ENCODE measurements around the gene TPX2. TPM values are rescaled to one million over a fixed set of nuclear protein-coding genes. Genes with fewer than 3 reads are reported as not detected.

The TPX2 gene
- total RNA-seq, 5 donors from 2014 or later (not counting 1 experiment from before 2014, with no cell fraction given): 0.99 to 3.0 (median 1.4) TPM

- no peak overlapping the region for H3K4me3 Mint-ChIP-seq
- H3K27me3 ChIP-seq (replicated peaks in 1 of 2; ENCODE audit: control insufficient read depth in 2 of 2, extremely low read depth in 1 of 2, insufficient read depth in 2 of 2, low read length in 1 of 2): peaks cover 0 to 9% of the 10 kb centered on the region in 2 experiments
- ChIA-PET POLR2A (no interaction called here), CTCF (interaction anchor here in 1 of 2 donors (0.6 kb wide), 1 partner anchor 245 kb away, joined by 4 read pairs; no protein-coding TSS in a partner anchor)
- H3K9me3 Mint-ChIP-seq: no peaks in the 10 kb centered on the region
- WGBS (ENCODE audit: insufficient coverage): 83% methylated on average over 2 of the region's 12 CpGs
- ATAC-seq (replicated peaks in 1 of 4): no peak
- no peak for DNase-seq
- no peaks in the 10 kb centered on the region for H3K36me3 Mint-ChIP-seq
- H3K27ac ChIP-seq (ENCODE audit: low read length): no peak overlapping the region
- no peak overlapping the region for H3K4me3 ChIP-seq (ENCODE audit: control insufficient read depth in 1 of 2, extremely low read depth in 1 of 2, low read length in 1 of 2)
- no peaks in the 10 kb centered on the region for H3K4me1 Mint-ChIP-seq
- no peaks in the 10 kb centered on the region for H3K36me3 ChIP-seq (ENCODE audit: control insufficient read depth in 2 of 2, extremely low read depth in 1 of 2, insufficient read depth in 1 of 2, low read length in 1 of 2)
- no peak overlapping the region for H3K27ac Mint-ChIP-seq
- no peaks in the 10 kb centered on the region for H3K9me3 ChIP-seq
- H3K4me1 ChIP-seq (ENCODE audit: control insufficient read depth in 1 of 2, extremely low read depth in 1 of 2, insufficient read depth in 2 of 2, low read length in 2 of 2): no peaks in the 10 kb centered on the region
- H3K27me3 Mint-ChIP-seq: no peaks in the 10 kb centered on the region
These were observed 103.5 kb downstream of the TPX2 start for GRCh38 chr20:31842471-31843157.

DNA sequence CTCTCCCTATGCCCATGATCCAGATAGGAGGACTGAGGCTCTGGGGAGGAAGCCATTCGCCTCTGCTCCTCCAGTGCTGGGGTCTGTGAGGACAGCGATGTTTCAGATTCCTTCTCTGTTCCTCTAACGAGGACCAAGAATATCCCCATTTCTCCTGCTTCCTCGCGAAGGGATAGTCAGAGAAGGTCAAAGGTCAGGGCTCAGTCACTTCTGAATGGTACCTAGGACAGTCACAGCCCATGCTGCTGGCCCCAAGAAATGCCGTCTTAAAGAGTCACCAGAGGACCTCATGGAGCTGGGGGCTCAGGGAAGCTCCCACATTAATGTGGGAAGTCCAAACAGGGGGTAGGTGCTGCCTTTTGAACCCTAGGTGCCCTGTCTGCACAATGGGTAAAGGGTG, 104.2 kb downstream of the TPX2 start:
- no peaks in the 10 kb centered on the region for H3K4me1 Mint-ChIP-seq
- H3K27me3 Mint-ChIP-seq: peaks cover 0 to 2% of the 10 kb centered on the region in 2 donors
- CTCF ChIA-PET: no interaction called here
- no peaks in the 10 kb centered on the region for H3K4me1 ChIP-seq (ENCODE audit: control insufficient read depth in 1 of 2, extremely low read depth in 1 of 2, insufficient read depth in 2 of 2, low read length in 2 of 2)
- no peaks in the 10 kb centered on the region for H3K36me3 Mint-ChIP-seq
- H3K27ac Mint-ChIP-seq: no peak overlapping the region
- DNase-seq (no peak), ATAC-seq (replicated peaks in 1 of 4) (no peak)
- POLR2A ChIA-PET: interaction anchor here in 1 of 2 donors (0.6 kb wide), 1 partner anchor 638 kb away, joined by 10 read pairs; no protein-coding TSS in a partner anchor
- no peaks in the 10 kb centered on the region for H3K36me3 ChIP-seq (ENCODE audit: control insufficient read depth in 2 of 2, extremely low read depth in 1 of 2, insufficient read depth in 1 of 2, low read length in 1 of 2)
- 80% methylated on average over 4 of the region's 6 CpGs for WGBS (ENCODE audit: insufficient coverage)
- H3K9me3 Mint-ChIP-seq: no peaks in the 10 kb centered on the region
- peaks cover 0 to 7% of the 10 kb centered on the region in 2 experiments for H3K27me3 ChIP-seq (replicated peaks in 1 of 2; ENCODE audit: control insufficient read depth in 2 of 2, extremely low read depth in 1 of 2, insufficient read depth in 2 of 2, low read length in 1 of 2)
- no peaks in the 10 kb centered on the region for H3K9me3 ChIP-seq
- H3K4me3 Mint-ChIP-seq: no peak overlapping the region
- H3K4me3 ChIP-seq (ENCODE audit: control insufficient read depth in 1 of 2, extremely low read depth in 1 of 2, low read length in 1 of 2): no peak overlapping the region
- H3K27ac ChIP-seq (ENCODE audit: low read length): no peak overlapping the region

GRCh38 chr20:31843881-31844280, 104.8 kb downstream of the TPX2 start:
- Mint-ChIP-seq H3K27me3 (peaks cover 0 to 5% of the 10 kb centered on the region in 2 donors), H3K36me3 (no peaks in the 10 kb centered on the region), H3K4me3 (no peak overlapping the region), H3K9me3 (no peaks in the 10 kb centered on the region), H3K27ac (no peak overlapping the region), H3K4me1 (no peaks in the 10 kb centered on the region)
- H3K36me3 ChIP-seq (ENCODE audit: control insufficient read depth in 2 of 2, extremely low read depth in 1 of 2, insufficient read depth in 1 of 2, low read length in 1 of 2): no peaks in the 10 kb centered on the region
- ChIA-PET CTCF (no interaction called here), POLR2A (no interaction called here)
- H3K27ac ChIP-seq (ENCODE audit: low read length): no peak overlapping the region
- ATAC-seq (replicated peaks in 1 of 4): no peak
- H3K4me1 ChIP-seq (ENCODE audit: control insufficient read depth in 1 of 2, extremely low read depth in 1 of 2, insufficient read depth in 2 of 2, low read length in 2 of 2): no peaks in the 10 kb centered on the region
- 80% methylated on average over 2 of the region's 5 CpGs for WGBS (ENCODE audit: insufficient coverage)
- DNase-seq: no peak
- no peaks in the 10 kb centered on the region for H3K9me3 ChIP-seq
- no peak overlapping the region for H3K4me3 ChIP-seq (ENCODE audit: control insufficient read depth in 1 of 2, extremely low read depth in 1 of 2, low read length in 1 of 2)
- H3K27me3 ChIP-seq (replicated peaks in 1 of 2; ENCODE audit: control insufficient read depth in 2 of 2, extremely low read depth in 1 of 2, insufficient read depth in 2 of 2, low read length in 1 of 2): peaks cover 0 to 10% of the 10 kb centered on the region in 2 experiments

DNA sequence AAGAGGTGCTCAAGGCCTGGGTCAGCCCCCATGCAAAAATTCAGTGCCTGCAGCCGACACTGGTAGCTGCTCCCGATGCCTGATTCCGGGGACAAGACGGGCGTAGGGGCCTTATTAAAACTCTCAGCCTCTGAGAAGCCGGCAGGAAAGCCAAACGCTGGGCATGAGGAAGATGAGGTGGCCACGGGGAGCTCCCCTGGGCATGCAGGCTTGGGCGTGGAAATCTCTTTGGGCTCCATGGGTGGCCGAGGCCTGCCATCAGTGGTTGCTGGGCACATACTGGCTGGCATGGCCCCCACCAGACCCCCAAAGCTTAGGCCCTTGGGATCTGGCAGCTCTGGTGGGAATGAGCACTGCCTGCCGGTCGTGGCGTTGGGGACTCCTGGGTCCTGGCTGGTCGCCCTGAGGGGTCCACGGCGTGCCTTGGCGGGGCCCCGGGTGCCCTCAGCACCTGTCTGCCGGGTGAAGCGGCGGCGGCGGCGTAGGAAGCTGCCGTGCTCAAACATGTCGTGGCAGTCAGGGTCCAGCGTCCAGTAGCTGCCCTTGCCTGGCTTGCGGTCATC, 105.7 kb downstream of the TPX2 start:
- no peaks in the 10 kb centered on the region for H3K9me3 Mint-ChIP-seq
- DNase-seq (no peak), ATAC-seq (replicated peaks in 1 of 4) (no peak)
- peaks cover 0 to 10% of the 10 kb centered on the region in 2 donors for H3K27me3 Mint-ChIP-seq
- Histone ChIP-seq H3K4me1 (ENCODE audit: control insufficient read depth in 1 of 2, extremely low read depth in 1 of 2, insufficient read depth in 2 of 2, low read length in 2 of 2) (no peaks in the 10 kb centered on the region), H3K27me3 (replicated peaks in 1 of 2; ENCODE audit: control insufficient read depth in 2 of 2, extremely low read depth in 1 of 2, insufficient read depth in 2 of 2, low read length in 1 of 2) (peaks cover 0 to 12% of the 10 kb centered on the region in 2 experiments), H3K27ac (ENCODE audit: low read length) (no peak overlapping the region), H3K4me3 (ENCODE audit: control insufficient read depth in 1 of 2, extremely low read depth in 1 of 2, low read length in 1 of 2) (no peak overlapping the region), H3K9me3 (no peaks in the 10 kb centered on the region), H3K36me3 (ENCODE audit: control insufficient read depth in 2 of 2, extremely low read depth in 1 of 2, insufficient read depth in 1 of 2, low read length in 1 of 2) (no peaks in the 10 kb centered on the region)
- H3K4me3 Mint-ChIP-seq: no peak overlapping the region
- ChIA-PET CTCF (interaction anchor here in 1 of 2 donors (1.0 kb wide), 1 partner anchor 12 kb away, joined by 4 read pairs; no protein-coding TSS in a partner anchor), POLR2A (no interaction called here)
- no peak overlapping the region for H3K27ac Mint-ChIP-seq
- WGBS (ENCODE audit: insufficient coverage): 90% methylated on average over 28 of the region's 28 CpGs
- no peaks in the 10 kb centered on the region for H3K36me3 Mint-ChIP-seq
- no peaks in the 10 kb centered on the region for H3K4me1 Mint-ChIP-seq

DNA sequence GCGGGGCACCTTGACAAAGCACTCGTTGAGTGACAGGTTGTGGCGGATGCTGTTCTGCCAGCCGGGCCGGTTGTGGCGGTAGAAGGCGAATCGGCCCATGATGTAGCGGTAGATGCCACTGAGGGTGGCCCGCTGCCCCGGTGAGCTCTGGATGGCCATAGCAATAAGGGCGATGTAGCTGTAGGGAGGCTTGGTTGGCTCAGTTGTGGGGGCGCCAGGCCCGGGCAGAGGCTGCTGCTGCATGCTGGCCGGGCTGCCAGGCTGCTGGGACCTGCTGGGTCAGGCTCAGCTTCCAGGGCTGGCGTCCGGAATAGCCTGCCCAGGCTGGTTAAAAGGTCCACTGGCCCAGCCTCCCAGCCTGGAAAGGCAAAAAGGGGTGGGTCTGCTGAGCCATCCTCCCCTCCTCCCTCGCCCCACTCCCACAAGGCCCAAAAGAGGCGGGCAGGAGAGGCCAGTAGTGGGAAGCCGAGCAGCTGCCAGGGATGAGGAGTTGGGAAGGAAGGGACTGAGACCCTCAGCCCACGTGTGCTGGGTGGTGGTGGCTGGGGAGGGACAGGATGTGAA, 106.3 kb downstream of the TPX2 start, which contains the start of gene FOXS1:
Gene FOXS1 (minus strand): TSS at position 305 of the 564 bp plus-strand sequence. CDS start 62 bp downstream, at position 243.
- DNase-seq: no peak
- no peak within 1 kb of the TSS for H3K27ac Mint-ChIP-seq

DNA sequence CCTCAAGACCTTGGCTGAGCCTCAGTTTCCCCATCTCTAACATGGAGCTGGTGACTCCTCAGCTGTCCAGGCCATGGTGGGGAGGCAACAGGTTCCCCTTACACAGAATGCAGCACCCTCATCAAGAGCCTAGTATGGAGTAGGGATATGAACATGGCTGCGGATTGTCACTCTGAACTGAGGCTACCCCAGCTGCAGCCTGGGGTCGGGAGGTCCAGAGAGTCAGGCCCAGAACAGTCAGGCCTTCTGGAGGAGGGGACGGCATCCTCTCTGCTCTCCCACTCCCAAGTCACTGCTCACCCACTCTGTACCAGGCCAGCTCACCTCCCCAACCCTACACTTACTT, 107.7 kb downstream of the TPX2 start:
- WGBS (ENCODE audit: insufficient coverage): no CpG with 5 or more reads among the region's 3 CpGs
- Mint-ChIP-seq H3K4me3 (no peak overlapping the region), H3K4me1 (no peaks in the 10 kb centered on the region), H3K27ac (no peak overlapping the region), H3K27me3 (peaks cover 11 to 27% of the 10 kb centered on the region in 2 donors), H3K9me3 (no peaks in the 10 kb centered on the region), H3K36me3 (no peaks in the 10 kb centered on the region)
- DNase-seq (no peak), ATAC-seq (replicated peaks in 1 of 4) (no peak)
- H3K9me3 ChIP-seq: no peaks in the 10 kb centered on the region
- no peaks in the 10 kb centered on the region for H3K36me3 ChIP-seq (ENCODE audit: control insufficient read depth in 2 of 2, extremely low read depth in 1 of 2, insufficient read depth in 1 of 2, low read length in 1 of 2)
- H3K4me1 ChIP-seq (ENCODE audit: control insufficient read depth in 1 of 2, extremely low read depth in 1 of 2, insufficient read depth in 2 of 2, low read length in 2 of 2): no peaks in the 10 kb centered on the region
- H3K4me3 ChIP-seq (ENCODE audit: control insufficient read depth in 1 of 2, extremely low read depth in 1 of 2, low read length in 1 of 2): no peak overlapping the region
- ChIA-PET POLR2A (no interaction called here), CTCF (interaction anchor here in 1 of 2 donors (0.7 to 2.2 kb wide), 6 partner anchors 9 to 171 kb away, joined by 3 to 5 read pairs (median 3); partner anchors contain the start of gene PDRG1)
- H3K27me3 ChIP-seq (replicated peaks in 1 of 2; ENCODE audit: control insufficient read depth in 2 of 2, extremely low read depth in 1 of 2, insufficient read depth in 2 of 2, low read length in 1 of 2): peaks cover 0 to 30% of the 10 kb centered on the region in 2 experiments
- H3K27ac ChIP-seq (ENCODE audit: low read length): no peak overlapping the region

More for the DNA sequence above, 106.3 kb downstream of the TPX2 start, which contains the start of gene FOXS1:
- Mint-ChIP-seq H3K27me3 (peaks cover 0 to 15% of the 10 kb centered on the region in 2 donors), H3K36me3 (no peaks in the 10 kb centered on the region), H3K9me3 (no peaks in the 10 kb centered on the region), H3K4me3 (no peak within 1 kb of the TSS), H3K4me1 (no peaks in the 10 kb centered on the region)
- Histone ChIP-seq H3K27me3 (replicated peaks in 1 of 2; ENCODE audit: control insufficient read depth in 2 of 2, extremely low read depth in 1 of 2, insufficient read depth in 2 of 2, low read length in 1 of 2) (peaks cover 0 to 16% of the 10 kb centered on the region in 2 experiments), H3K27ac (ENCODE audit: low read length) (no peak within 1 kb of the TSS), H3K36me3 (ENCODE audit: control insufficient read depth in 2 of 2, extremely low read depth in 1 of 2, insufficient read depth in 1 of 2, low read length in 1 of 2) (no peaks in the 10 kb centered on the region), H3K9me3 (no peaks in the 10 kb centered on the region), H3K4me1 (ENCODE audit: control insufficient read depth in 1 of 2, extremely low read depth in 1 of 2, insufficient read depth in 2 of 2, low read length in 2 of 2) (no peaks in the 10 kb centered on the region), H3K4me3 (ENCODE audit: control insufficient read depth in 1 of 2, extremely low read depth in 1 of 2, low read length in 1 of 2) (no peak within 1 kb of the TSS)
- CTCF ChIA-PET: interaction anchor here in 1 of 2 donors (1.0 kb wide), 1 partner anchor 12 kb away, joined by 4 read pairs; no protein-coding TSS in a partner anchor
- POLR2A ChIA-PET: no interaction called here
- WGBS (ENCODE audit: insufficient coverage): 90% methylated on average over 17 of the region's 21 CpGs
- ATAC-seq (replicated peaks in 1 of 4): no peak

Measured in T-cell (primary cell).